ENCODE measurements around the gene ARID4A. TPM values are rescaled to one million over a fixed set of nuclear protein-coding genes. Genes with fewer than 3 reads are reported as not detected.

Gene ARID4A
- total and polyA plus RNA-seq, 10 of the 15 experiments (the other 5 are each of a cell fraction or from before 2014, with no cell fraction given): 5.2 to 18.9 (median 12.5) TPM

- WGBS (ENCODE audit: insufficient coverage, insufficient replicate concordance, low lambda C conversion rate, missing lambda C conversion rate): 1% methylated on average over 40 of the region's 48 CpGs
- TSS peak; percentile 49 for BruUV-seq (replicated peaks)
- peaks cover 2 to 6% of the 10 kb centered on the region in 2 experiments; a peak in 2 of 4 replicates for H3K36me3 ChIP-seq (ENCODE audit: control insufficient read depth in 2 of 2, insufficient read depth in 2 of 2, low read length in 1 of 2)
- TF ChIP-seq POLR2AphosphoS5 (IDR thresholded peaks at IDR 0.05; ENCODE audit: low read length): 0 out of 2 replicates have a peak, but pooled peaks have one; percentile 4
- no peak for TF ChIP-seq PBX3 (IDR thresholded peaks at IDR 0.05; ENCODE audit: insufficient replicate concordance, low read depth, low read length)
- no peak for TF ChIP-seq NR2C2 (IDR thresholded peaks at IDR 0.05; ENCODE audit: borderline replicate concordance, control insufficient read depth, insufficient read length, low read depth)
- peak; percentile 49; the same call in 1 of the 2 replicates for TF ChIP-seq BACH1 (IDR thresholded peaks at IDR 0.05; ENCODE audit: borderline replicate concordance)
- TF ChIP-seq YY1 (IDR thresholded peaks at IDR 0.05; ENCODE audit: low read depth, low read length): no peak; the same call in 1 of the 2 replicates
- TF ChIP-seq ZBED1 (IDR thresholded peaks at IDR 0.05; ENCODE audit: borderline replicate concordance): no peak
- TF ChIP-seq NFYB (IDR thresholded peaks at IDR 0.05; ENCODE audit: insufficient read depth, low read depth, low read length): no peak
- TF ChIP-seq SP1 (IDR thresholded peaks at IDR 0.05; ENCODE audit: low read depth, low read length): no peak
- TF ChIP-seq MYB (IDR thresholded peaks at IDR 0.05; ENCODE audit: borderline replicate concordance, low read depth, low read length): no peak
- TF ChIP-seq BHLHE40 (IDR thresholded peaks at IDR 0.05; ENCODE audit: borderline replicate concordance in 1 of 2, low read depth in 2 of 2, low read length in 1 of 2): no peak
- no peak for TF ChIP-seq KAT2A (conservative IDR thresholded peaks at IDR 0.05; ENCODE audit: control insufficient read depth, low read depth, low read length)
- TF ChIP-seq BMI1 (IDR thresholded peaks at IDR 0.05; ENCODE audit: borderline replicate concordance): no peak
- peak; percentile 85 for TF ChIP-seq MLLT1 (IDR thresholded peaks at IDR 0.05)
- TF ChIP-seq RAD21 (IDR thresholded peaks at IDR 0.05; ENCODE audit: insufficient read depth, low read depth, low read length): no peak
- no peak for TF ChIP-seq GABPA (IDR thresholded peaks at IDR 0.05; ENCODE audit: low read depth)
- no peak for TF ChIP-seq E2F8 (IDR thresholded peaks at IDR 0.05; ENCODE audit: low read depth, partially characterized antibody)
These were observed 1.3 kb downstream of the ARID4A start for GRCh38 chr14:58299401-58300330.

More at GRCh38 chr14:58299401-58300330, 1.3 kb downstream of the ARID4A start:
- ATAC-seq (no peak), DNase-seq (ENCODE audit: low read depth, low spot score) (no peak), FAIRE-seq (no peak)
- Histone ChIP-seq H3K9ac (ENCODE audit: control insufficient read depth, insufficient read depth, low read length) (peak overlapping the region; percentile 90), H3K79me2 (ENCODE audit: control insufficient read depth, insufficient read depth, low read length) (peaks cover 65% of the 10 kb centered on the region), H3K4me2 (ENCODE audit: control insufficient read depth, insufficient read depth) (peak overlapping the region; percentile 96), H3K27me3 (replicated peaks in 1 of 2; ENCODE audit: control insufficient read depth in 2 of 2, insufficient read depth in 2 of 2, low read length in 1 of 2) (no peaks in the 10 kb centered on the region), H3K4me3 (peak overlapping the region; percentile 85), H4K20me1 (ENCODE audit: control insufficient read depth, insufficient read depth) (no peaks in the 10 kb centered on the region), H2AFZ (ENCODE audit: control insufficient read depth, low read depth, low read length) (peak overlapping the region; percentile 83), H3K27ac (ENCODE audit: control insufficient read depth, insufficient read depth) (peak overlapping the region; percentile 81), H3K4me1 (ENCODE audit: control insufficient read depth, insufficient read depth, low read length) (0 out of 2 replicates have a peak, but pooled peaks cover 3% of the 10 kb centered on the region), H3K9me3 (replicated peaks; ENCODE audit: control insufficient read depth, insufficient read depth, low read length) (no peaks in the 10 kb centered on the region; the same call in 1 of the 3 replicates)
- SMC1A ChIA-PET (ENCODE audit: uncharacterized antibody, unreplicated experiment): interaction anchor here (0.9 to 4.6 kb wide), 6 partner anchors 8 to 128 kb away, joined by 3 to 35 read pairs (median 8); partner anchors contain the start of genes KIAA0586, PSMA3 and TIMM9
- in situ Hi-C loops (cut with MboI): no loop called here
- POLR2A ChIA-PET: interaction anchor here (0.6 to 3.5 kb wide), 8 partner anchors 12 to 127 kb away, joined by 3 to 20 read pairs (median 3); partner anchors contain the start of genes KIAA0586, PSMA3 and TIMM9
- intact Hi-C loops (cut with micrococcal nuclease; ENCODE audit: unreplicated experiment): loop anchor here (2.0 kb wide), 1 partner anchor 55 kb away; the partner anchor contains the start of gene PSMA3
- RAD21 ChIA-PET (ENCODE audit: unreplicated experiment): interaction anchor here (0.7 to 2.7 kb wide), 3 partner anchors 53 to 127 kb away, joined by 4 to 14 read pairs (median 4); partner anchors contain the start of genes KIAA0586, PSMA3 and TIMM9
- CTCF ChIA-PET: interaction anchor here (0.7 to 1.9 kb wide), 5 partner anchors 32 to 97 kb away, joined by 3 to 6 read pairs (median 5); partner anchors contain the start of gene TOMM20L
